SK-N-MC (cell line): ENCODE measurements around the gene NANOS3.

ENCODE experiments used
- EZH2 ChIP-seq: fragments of 200-600 bp; sonication (generic); IDR thresholded peaks from one replicate; pipeline ENCODE4 v1.6.1; 2017; ENCODE audit warnings: antibody characterized with exemption
- FOXP2 ChIP-seq: optimal IDR thresholded peaks from 2 replicates; pipeline ENCODE3; 2011; ENCODE audit warnings: mild to moderate bottlenecking, moderate library complexity; ENCODE audit not compliant: insufficient read depth; ENCODE audit errors: extremely low read length, control extremely low read depth
- POLR2AphosphoS5 ChIP-seq: IDR thresholded peaks from 2 replicates; pipeline ENCODE4 v1.6.1; 2012; ENCODE audit warnings: mild to moderate bottlenecking, low read depth, low read length, borderline replicate concordance

GRCh38 chr19:13908674-13909073 lies 31.7 kb downstream of the NANOS3 start:
- TF ChIP-seq POLR2AphosphoS5 = no peak
- TF ChIP-seq EZH2 = no peak
- TF ChIP-seq FOXP2 = no peak
